PC-3 (cell line): ENCODE measurements around the gene SORL1-AS1.

Source experiments
- EZH2 ChIP-seq: fragments of 300-600 bp; sonication (generic); IDR thresholded peaks from one replicate; pipeline ENCODE4 v1.6.1; 2017; ENCODE audit warnings: antibody characterized with exemption, mild to moderate bottlenecking, low read length; ENCODE audit not compliant: unreplicated experiment
- EZH2phosphoT487 ChIP-seq: fragments of 300-600 bp; sonication (generic); IDR thresholded peaks from 2 replicates; pipeline ENCODE4 v1.6.1; 2018; ENCODE audit warnings: mild to moderate bottlenecking, antibody characterized with exemption, low read length, borderline replicate concordance
- TF ChIP-seq, protein P1 (sequence below): fragments of 300-600 bp; sonication (generic); conservative IDR thresholded peaks from 2 replicates; pipeline ENCODE4 v1.5.1; 2017; ENCODE audit warnings: antibody characterized with exemption, low read depth, mild to moderate bottlenecking, low read length

DNA sequence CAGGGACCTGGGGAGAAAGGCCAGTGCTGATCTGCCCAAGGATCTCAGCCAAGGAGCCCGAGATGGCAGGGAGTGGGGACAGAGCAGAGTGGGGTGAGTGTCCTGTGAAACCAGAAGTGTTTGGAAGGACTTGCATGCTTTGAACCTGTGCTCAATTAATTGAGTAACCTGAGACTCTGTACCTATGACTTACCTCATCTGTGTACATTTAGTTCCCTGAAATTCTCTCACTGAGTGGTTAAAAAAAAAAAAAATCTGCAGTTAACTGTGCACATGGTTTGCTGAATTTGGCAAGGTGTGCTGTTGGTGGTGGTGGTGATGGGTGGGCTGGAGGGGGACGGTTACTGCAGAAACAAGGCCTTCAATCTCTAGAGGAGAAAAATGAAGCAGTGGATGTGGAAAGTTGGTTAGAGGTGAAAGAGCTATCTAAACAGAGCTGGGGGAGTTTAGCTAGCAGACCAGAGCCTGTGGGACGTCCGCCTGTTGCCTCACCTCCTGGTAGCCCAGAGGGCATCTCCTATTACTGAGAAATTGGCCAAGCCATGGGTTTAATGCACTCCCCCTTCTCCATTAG, 8.3 kb upstream of the SORL1-AS1 start:
- TF ChIP-seq, protein P1, sequence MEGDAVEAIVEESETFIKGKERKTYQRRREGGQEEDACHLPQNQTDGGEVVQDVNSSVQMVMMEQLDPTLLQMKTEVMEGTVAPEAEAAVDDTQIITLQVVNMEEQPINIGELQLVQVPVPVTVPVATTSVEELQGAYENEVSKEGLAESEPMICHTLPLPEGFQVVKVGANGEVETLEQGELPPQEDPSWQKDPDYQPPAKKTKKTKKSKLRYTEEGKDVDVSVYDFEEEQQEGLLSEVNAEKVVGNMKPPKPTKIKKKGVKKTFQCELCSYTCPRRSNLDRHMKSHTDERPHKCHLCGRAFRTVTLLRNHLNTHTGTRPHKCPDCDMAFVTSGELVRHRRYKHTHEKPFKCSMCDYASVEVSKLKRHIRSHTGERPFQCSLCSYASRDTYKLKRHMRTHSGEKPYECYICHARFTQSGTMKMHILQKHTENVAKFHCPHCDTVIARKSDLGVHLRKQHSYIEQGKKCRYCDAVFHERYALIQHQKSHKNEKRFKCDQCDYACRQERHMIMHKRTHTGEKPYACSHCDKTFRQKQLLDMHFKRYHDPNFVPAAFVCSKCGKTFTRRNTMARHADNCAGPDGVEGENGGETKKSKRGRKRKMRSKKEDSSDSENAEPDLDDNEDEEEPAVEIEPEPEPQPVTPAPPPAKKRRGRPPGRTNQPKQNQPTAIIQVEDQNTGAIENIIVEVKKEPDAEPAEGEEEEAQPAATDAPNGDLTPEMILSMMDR: no peak
- TF ChIP-seq EZH2: no peak
- TF ChIP-seq EZH2phosphoT487: no peak
